GM21390 (cell line): ENCODE data around the gene KAZN.

ENCODE experiments used
- ATAC-seq: cut with Tn5 transposase; IDR thresholded peaks from one replicate; pipeline ENCODE4 v1.9.1; 2021; ENCODE audit not compliant: unreplicated experiment

Gene KAZN

GRCh38 chr1:14989931-14990728, 391.6 kb downstream of the KAZN start:
- no peak for ATAC-seq

- ATAC-seq, result no peak
Observed at GRCh38 chr1:14993414-14993813, 394.9 kb downstream of the KAZN start.

GRCh38 chr1:14994148-14994547, 395.7 kb downstream of the KAZN start:
- no peak for ATAC-seq

GRCh38 chr1:14994841-14995437, 396.5 kb downstream of the KAZN start:
- no peak for ATAC-seq

GRCh38 chr1:14996133-14997050, 397.9 kb downstream of the KAZN start:
- ATAC-seq, result no peak

- ATAC-seq, result no peak
Observed at GRCh38 chr1:14997646-14998276, 399.3 kb downstream of the KAZN start.

- no peak for ATAC-seq
Observed at GRCh38 chr1:14999441-14999840, 401.0 kb downstream of the KAZN start.

GRCh38 chr1:15000030-15000429, 401.5 kb downstream of the KAZN start:
- ATAC-seq, result no peak

- ATAC-seq, result no peak
Observed at GRCh38 chr1:15000671-15001070, 402.2 kb downstream of the KAZN start.

- ATAC-seq, result no peak
Observed at GRCh38 chr1:15001317-15001915, 402.9 kb downstream of the KAZN start.

GRCh38 chr1:15002325-15002724, 403.8 kb downstream of the KAZN start:
- ATAC-seq, result no peak

GRCh38 chr1:15004396-15004795, 405.9 kb downstream of the KAZN start:
- no peak for ATAC-seq

GRCh38 chr1:15005116-15005515, 406.6 kb downstream of the KAZN start:
- no peak for ATAC-seq

GRCh38 chr1:15007368-15007767, 408.9 kb downstream of the KAZN start:
- no peak for ATAC-seq

GRCh38 chr1:15007842-15008241, 409.4 kb downstream of the KAZN start:
- no peak for ATAC-seq

GRCh38 chr1:15008783-15009729, 410.6 kb downstream of the KAZN start:
- no peak for ATAC-seq

- no peak for ATAC-seq
Observed at GRCh38 chr1:15011160-15011559, 412.7 kb downstream of the KAZN start.

- no peak for ATAC-seq
Observed at GRCh38 chr1:15011661-15012060, 413.2 kb downstream of the KAZN start.

- no peak for ATAC-seq
Observed at GRCh38 chr1:15012822-15013221, 414.3 kb downstream of the KAZN start.

GRCh38 chr1:15013767-15014166, 415.3 kb downstream of the KAZN start:
- ATAC-seq, result no peak
